Effector memory CD8-positive, alpha-beta T cell (primary cell): ENCODE measurements around the gene MAP3K5.
"Not testable (repeated sequence)": the region's sequence is repeated elsewhere in the genome, so short reads cannot be mapped to it uniquely, and the experiment has no call there.

Experiments
- ATAC-seq: fragments of 150-1000 bp; cut with Tn5 transposase; replicated peaks from 2 replicates; pipeline ENCODE4 v1.10.0; 2021; ENCODE audit warnings: mild to moderate bottlenecking, moderate library complexity
- DNase-seq, 3 experiments: peaks; one replicate each; pipeline ENCODE4 v3.0.0; 2021
- H3K27ac Mint-ChIP-seq, 2 donors: one replicate each; pipeline ENCODE4 v1.8.0; 2022; ENCODE audit warnings: mild to moderate bottlenecking in 2 of 2, mixed read lengths in 2 of 2, moderate library complexity in 2 of 2
- H3K27me3 Mint-ChIP-seq, 2 donors: one replicate each; pipeline ENCODE4 v1.8.0; 2022; ENCODE audit warnings: mixed read lengths in 2 of 2
- H3K36me3 Mint-ChIP-seq: one replicate; pipeline ENCODE4 v1.8.0; 2022; ENCODE audit warnings: mild to moderate bottlenecking, moderate library complexity, mixed read lengths; ENCODE audit not compliant: insufficient read depth
- H3K4me1 Mint-ChIP-seq, 2 donors: one replicate each; pipeline ENCODE4 v1.8.0; 2022; ENCODE audit warnings: low read depth in 2 of 2, mixed read lengths in 2 of 2
- H3K4me3 Mint-ChIP-seq, 2 donors: one replicate each; pipeline ENCODE4 v1.8.0; 2022; ENCODE audit warnings: mild to moderate bottlenecking in 2 of 2, mixed read lengths in 2 of 2, moderate library complexity in 2 of 2
- H3K9me3 Mint-ChIP-seq, 2 donors: one replicate each; pipeline ENCODE4 v1.8.0; 2022; ENCODE audit warnings: mixed read lengths in 2 of 2
- total RNA-seq, 9 experiments: gene quantifications; one replicate each; lab custom pipeline; 2026; lab: John Stamatoyannopoulos, UW

MAP3K5 gene, protein sequence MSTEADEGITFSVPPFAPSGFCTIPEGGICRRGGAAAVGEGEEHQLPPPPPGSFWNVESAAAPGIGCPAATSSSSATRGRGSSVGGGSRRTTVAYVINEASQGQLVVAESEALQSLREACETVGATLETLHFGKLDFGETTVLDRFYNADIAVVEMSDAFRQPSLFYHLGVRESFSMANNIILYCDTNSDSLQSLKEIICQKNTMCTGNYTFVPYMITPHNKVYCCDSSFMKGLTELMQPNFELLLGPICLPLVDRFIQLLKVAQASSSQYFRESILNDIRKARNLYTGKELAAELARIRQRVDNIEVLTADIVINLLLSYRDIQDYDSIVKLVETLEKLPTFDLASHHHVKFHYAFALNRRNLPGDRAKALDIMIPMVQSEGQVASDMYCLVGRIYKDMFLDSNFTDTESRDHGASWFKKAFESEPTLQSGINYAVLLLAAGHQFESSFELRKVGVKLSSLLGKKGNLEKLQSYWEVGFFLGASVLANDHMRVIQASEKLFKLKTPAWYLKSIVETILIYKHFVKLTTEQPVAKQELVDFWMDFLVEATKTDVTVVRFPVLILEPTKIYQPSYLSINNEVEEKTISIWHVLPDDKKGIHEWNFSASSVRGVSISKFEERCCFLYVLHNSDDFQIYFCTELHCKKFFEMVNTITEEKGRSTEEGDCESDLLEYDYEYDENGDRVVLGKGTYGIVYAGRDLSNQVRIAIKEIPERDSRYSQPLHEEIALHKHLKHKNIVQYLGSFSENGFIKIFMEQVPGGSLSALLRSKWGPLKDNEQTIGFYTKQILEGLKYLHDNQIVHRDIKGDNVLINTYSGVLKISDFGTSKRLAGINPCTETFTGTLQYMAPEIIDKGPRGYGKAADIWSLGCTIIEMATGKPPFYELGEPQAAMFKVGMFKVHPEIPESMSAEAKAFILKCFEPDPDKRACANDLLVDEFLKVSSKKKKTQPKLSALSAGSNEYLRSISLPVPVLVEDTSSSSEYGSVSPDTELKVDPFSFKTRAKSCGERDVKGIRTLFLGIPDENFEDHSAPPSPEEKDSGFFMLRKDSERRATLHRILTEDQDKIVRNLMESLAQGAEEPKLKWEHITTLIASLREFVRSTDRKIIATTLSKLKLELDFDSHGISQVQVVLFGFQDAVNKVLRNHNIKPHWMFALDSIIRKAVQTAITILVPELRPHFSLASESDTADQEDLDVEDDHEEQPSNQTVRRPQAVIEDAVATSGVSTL (N-terminal part only)
- total RNA-seq, result 38.9 to 144 (median 70.2) reads per million in 9 experiments

- H3K4me1 Mint-ChIP-seq, result peaks cover 24 to 29% of the 10 kb centered on the region in 2 donors
- DNase-seq, result peak; percentile 97 to 98 (median 97)
- peak within 1 kb of the TSS; percentile 98 to 99 for H3K27ac Mint-ChIP-seq
- H3K36me3 Mint-ChIP-seq, result peaks cover 25% of the 10 kb centered on the region
- no peaks in the 10 kb centered on the region for H3K27me3 Mint-ChIP-seq
- H3K9me3 Mint-ChIP-seq, result no peaks in the 10 kb centered on the region
- peak; percentile 71 for ATAC-seq
- peak within 1 kb of the TSS; percentile 95 to 98 for H3K4me3 Mint-ChIP-seq
Observed at GRCh38 chr6:136792410-136793262, at the start of gene MAP3K5. TSS of gene MAP3K5 (minus strand) at chr6:136792477. CDS start at chr6:136792157, 320 bp downstream.

DNA sequence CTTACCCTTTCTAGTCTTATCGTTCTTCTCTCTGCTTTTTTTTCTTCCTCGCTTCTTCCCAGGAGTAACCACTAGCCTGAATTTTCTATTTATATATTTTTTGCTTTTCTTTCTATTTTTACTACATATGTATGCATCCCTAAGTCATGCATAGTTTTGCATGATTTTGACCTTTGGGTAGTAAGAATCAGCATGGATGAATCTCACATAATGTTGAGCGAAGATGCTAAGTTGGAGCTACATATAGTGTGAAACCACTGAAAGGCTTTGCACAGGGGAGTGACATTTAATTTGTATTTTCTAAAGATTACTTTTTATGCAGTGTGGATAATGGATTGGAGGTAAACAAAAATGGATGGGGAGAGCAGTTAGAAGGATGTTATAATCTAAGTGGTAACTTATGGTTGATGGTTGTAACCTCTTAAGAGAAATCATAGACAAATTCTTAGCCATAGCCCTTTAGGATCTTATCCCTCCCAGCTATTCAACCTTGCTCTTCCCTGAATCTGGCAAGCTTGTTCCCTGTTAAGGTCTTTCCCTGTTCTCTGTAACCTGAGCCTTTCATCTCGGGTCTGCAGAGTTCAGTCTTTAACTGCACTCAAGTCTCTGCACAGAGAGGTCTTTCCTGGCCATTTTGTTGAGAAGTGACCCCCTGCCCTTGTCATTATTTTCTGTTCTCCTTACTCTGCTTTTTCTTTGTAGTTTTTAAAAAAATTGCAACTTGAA lies 48.2 kb upstream of the MAP3K5 start:
- H3K4me1 Mint-ChIP-seq, result peaks cover 0 to 5% of the 10 kb centered on the region in 2 donors
- no peak overlapping the region for H3K4me3 Mint-ChIP-seq
- H3K9me3 Mint-ChIP-seq, result no peaks in the 10 kb centered on the region
- H3K27ac Mint-ChIP-seq, result no peak overlapping the region
- DNase-seq, result no peak
- ATAC-seq, result no peak
- no peaks in the 10 kb centered on the region for H3K27me3 Mint-ChIP-seq
- no peaks in the 10 kb centered on the region for H3K36me3 Mint-ChIP-seq

GRCh38 chr6:136831873-136832562 lies 39.7 kb upstream of the MAP3K5 start:
- no peak overlapping the region for H3K4me3 Mint-ChIP-seq
- DNase-seq, result no peak
- no peaks in the 10 kb centered on the region for H3K27me3 Mint-ChIP-seq
- no peaks in the 10 kb centered on the region for H3K36me3 Mint-ChIP-seq
- no peak for ATAC-seq
- peaks cover 0 to 1% of the 10 kb centered on the region in 2 donors for H3K4me1 Mint-ChIP-seq
- peaks cover 0 to 3% of the 10 kb centered on the region in 2 donors for H3K9me3 Mint-ChIP-seq
- no peak overlapping the region for H3K27ac Mint-ChIP-seq

DNA sequence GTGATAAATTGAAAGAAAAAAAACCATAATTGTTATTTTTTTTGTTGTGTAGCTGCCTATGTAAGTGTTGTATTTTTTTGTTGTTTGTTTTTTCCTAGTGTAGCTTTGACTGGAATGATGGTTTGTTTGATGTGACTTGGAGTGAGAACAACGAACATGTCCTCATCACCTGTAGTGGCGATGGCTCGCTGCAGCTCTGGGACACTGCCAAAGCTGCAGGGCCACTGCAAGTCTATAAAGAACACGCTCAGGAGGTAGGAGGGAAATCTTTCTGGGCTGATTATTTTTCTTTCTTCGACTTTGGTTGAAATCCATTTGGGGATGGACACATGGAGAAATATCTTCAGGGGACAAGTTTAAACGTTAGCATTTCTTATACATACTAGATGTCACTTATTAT lies 33.9 kb upstream of the MAP3K5 start:
- DNase-seq (no peak), ATAC-seq (no peak)
- Mint-ChIP-seq H3K9me3 (peaks cover 0 to 2% of the 10 kb centered on the region in 2 donors), H3K4me3 (no peak overlapping the region), H3K4me1 (peaks cover 16 to 26% of the 10 kb centered on the region in 2 donors), H3K27me3 (no peaks in the 10 kb centered on the region), H3K27ac (peak overlapping the region in 1 of 2 donors; percentile 25), H3K36me3 (peaks cover 20% of the 10 kb centered on the region)

DNA sequence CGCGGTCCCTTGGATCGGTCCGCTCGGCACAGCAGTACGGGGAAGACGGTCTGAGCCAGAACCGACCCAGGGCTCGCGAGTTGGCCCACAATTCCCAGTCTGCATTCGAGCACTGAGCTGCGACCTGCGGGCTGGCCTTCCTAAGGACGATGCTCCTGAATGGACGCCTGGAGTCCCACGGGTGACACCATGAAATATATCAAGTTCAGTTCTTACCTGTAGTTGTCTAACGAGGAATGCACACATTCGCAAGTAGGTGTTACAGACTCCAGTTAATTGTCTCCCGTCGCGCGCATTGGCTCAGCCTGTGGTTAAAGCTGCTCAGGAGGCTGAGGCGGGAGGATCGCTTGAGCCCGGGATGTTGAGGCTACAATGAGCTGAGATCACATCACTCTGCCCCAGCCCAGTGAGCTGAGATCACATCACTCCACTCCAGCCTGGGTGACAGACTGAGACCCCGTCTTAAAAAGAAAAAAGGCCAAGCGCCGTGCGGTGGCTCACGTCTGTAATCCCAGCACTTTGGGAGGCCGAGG lies 30.9 kb upstream of the MAP3K5 start:
- Mint-ChIP-seq H3K36me3 (peaks cover 20% of the 10 kb centered on the region), H3K4me3 (peak overlapping the region; percentile 93 to 94), H3K9me3 (no peaks in the 10 kb centered on the region), H3K27me3 (peaks cover 4 to 6% of the 10 kb centered on the region in 2 donors), H3K27ac (peak overlapping the region; percentile 93 to 95), H3K4me1 (peaks cover 16 to 27% of the 10 kb centered on the region in 2 donors)
- ATAC-seq (no peak), DNase-seq (peak; percentile 2 to 10 (median 2))

DNA sequence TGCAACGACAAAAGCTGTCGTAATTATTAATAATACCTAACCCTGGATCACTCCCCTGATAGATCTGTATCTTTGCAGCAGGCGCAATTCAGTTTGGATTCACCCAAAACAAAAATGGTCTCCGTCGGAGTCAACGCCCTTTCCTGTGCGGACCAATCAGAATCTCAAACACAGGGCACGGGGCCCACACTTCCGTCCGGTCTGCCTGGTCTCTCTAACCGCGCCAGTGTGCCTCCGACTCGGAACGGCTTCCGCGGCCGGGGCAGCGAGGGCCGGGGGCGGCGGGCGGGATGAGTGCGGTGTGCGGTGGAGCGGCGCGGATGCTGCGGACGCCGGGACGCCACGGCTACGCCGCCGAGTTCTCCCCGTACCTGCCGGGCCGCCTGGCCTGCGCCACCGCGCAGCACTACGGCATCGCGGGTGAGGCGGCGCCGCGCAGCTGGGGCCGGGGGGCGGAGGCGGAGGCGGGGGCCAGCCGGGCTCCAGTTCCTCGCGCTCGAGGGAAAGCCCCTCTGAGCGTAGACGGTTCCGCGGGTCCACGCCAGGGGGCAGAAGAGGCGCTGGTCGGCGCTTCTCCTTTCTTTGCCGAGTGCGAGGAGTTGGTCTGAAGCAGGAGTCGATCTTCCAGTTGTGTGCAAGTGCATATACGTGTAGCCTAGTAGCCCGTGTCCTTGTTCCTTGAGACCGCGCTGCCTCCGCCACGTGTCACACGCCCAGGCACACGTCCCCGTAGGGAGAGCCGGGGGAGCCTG lies 30.3 kb upstream of the MAP3K5 start, which contains the start of gene PEX7:
Gene PEX7 (plus strand): TSS at position 217 of the 752 bp plus-strand sequence. CDS start 74 bp downstream, at position 291.
- Mint-ChIP-seq H3K4me3 (peak within 1 kb of the TSS; percentile 93 to 94), H3K4me1 (peaks cover 16 to 27% of the 10 kb centered on the region in 2 donors), H3K9me3 (no peaks in the 10 kb centered on the region), H3K27me3 (peaks cover 8 to 9% of the 10 kb centered on the region in 2 donors), H3K36me3 (peaks cover 20% of the 10 kb centered on the region), H3K27ac (peak within 1 kb of the TSS; percentile 93 to 95)
- ATAC-seq, result peak; percentile 90
- peak; percentile 85 to 89 (median 85) for DNase-seq

- H3K27me3 Mint-ChIP-seq, result peaks cover 9 to 13% of the 10 kb centered on the region in 2 donors
- ATAC-seq (no peak), DNase-seq (no peak)
- H3K4me3 Mint-ChIP-seq, result peak overlapping the region; percentile 93 to 94
- H3K36me3 Mint-ChIP-seq, result peaks cover 20% of the 10 kb centered on the region
- H3K9me3 Mint-ChIP-seq, result no peaks in the 10 kb centered on the region
- peak overlapping the region; percentile 93 to 95 for H3K27ac Mint-ChIP-seq
- peaks cover 14 to 27% of the 10 kb centered on the region in 2 donors for H3K4me1 Mint-ChIP-seq
Observed at GRCh38 chr6:136822046-136822375, 29.7 kb upstream of the MAP3K5 start.

GRCh38 chr6:136820561-136820960 lies 28.3 kb upstream of the MAP3K5 start:
- Mint-ChIP-seq H3K4me1 (peaks cover 11 to 22% of the 10 kb centered on the region in 2 donors), H3K36me3 (peaks cover 10% of the 10 kb centered on the region), H3K27ac (no peak overlapping the region), H3K27me3 (peaks cover 9 to 20% of the 10 kb centered on the region in 2 donors), H3K4me3 (no peak overlapping the region), H3K9me3 (no peaks in the 10 kb centered on the region)
- DNase-seq (no peak), ATAC-seq (no peak)

DNA sequence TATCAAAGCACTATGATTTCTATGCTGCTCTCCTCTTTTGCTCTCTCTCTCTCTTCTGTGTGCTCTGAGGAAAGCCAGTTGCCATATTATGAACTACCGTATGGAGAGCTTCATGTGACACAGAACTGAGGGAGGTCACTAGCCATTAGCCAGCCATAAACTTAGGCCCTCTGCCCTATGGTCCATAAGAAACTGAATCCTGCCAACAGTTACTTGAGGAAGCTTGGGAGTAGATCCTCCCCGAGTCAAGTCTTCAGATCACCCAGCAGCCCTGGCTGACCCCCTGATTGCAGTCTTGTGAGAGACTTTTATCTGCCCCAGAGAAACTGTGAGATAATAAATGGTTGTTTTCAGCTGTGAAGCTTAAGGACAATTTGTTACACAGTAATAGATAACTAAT lies 24.4 kb upstream of the MAP3K5 start:
- H3K36me3 Mint-ChIP-seq, result no peaks in the 10 kb centered on the region
- H3K4me1 Mint-ChIP-seq, result peaks cover 2 to 5% of the 10 kb centered on the region in 2 donors
- H3K27ac Mint-ChIP-seq, result no peak overlapping the region
- H3K4me3 Mint-ChIP-seq, result no peak overlapping the region
- H3K27me3 Mint-ChIP-seq, result peaks cover 9 to 20% of the 10 kb centered on the region in 2 donors
- H3K9me3 Mint-ChIP-seq, result no peaks in the 10 kb centered on the region
- ATAC-seq (no peak), DNase-seq (no peak)

GRCh38 chr6:136815608-136816007 lies 23.3 kb upstream of the MAP3K5 start:
- H3K4me3 Mint-ChIP-seq, H3K36me3 Mint-ChIP-seq, H3K27ac Mint-ChIP-seq, DNase-seq, ATAC-seq, H3K4me1 Mint-ChIP-seq, H3K9me3 Mint-ChIP-seq: not testable (repeated sequence)
- peaks cover 9 to 20% of the 10 kb centered on the region in 2 donors for H3K27me3 Mint-ChIP-seq

- H3K4me3 Mint-ChIP-seq, result no peak overlapping the region
- ATAC-seq (no peak), DNase-seq (no peak)
- no peaks in the 10 kb centered on the region for H3K9me3 Mint-ChIP-seq
- H3K27me3 Mint-ChIP-seq, result peaks cover 0 to 9% of the 10 kb centered on the region in 2 donors
- no peaks in the 10 kb centered on the region for H3K4me1 Mint-ChIP-seq
- H3K36me3 Mint-ChIP-seq, result no peaks in the 10 kb centered on the region
- H3K27ac Mint-ChIP-seq, result no peak overlapping the region
Observed at GRCh38 chr6:136812174-136812573, 19.9 kb upstream of the MAP3K5 start.
